Uterus (tissue), 2 donors: Measurements from ENCODE around the gene TMEM131.

ENCODE experiments used
- CTCF ChIP-seq, 4 experiments: fragments of 200-600 bp in 2 of 4; fragments of 450-650 bp in 2 of 4; sonication (generic) in 2 of 4; IDR thresholded peaks; one replicate each; pipeline ENCODE4 v1.5.1; 2016 to 2019; ENCODE audit warnings: antibody characterized with exemption in 4 of 4, mild to moderate bottlenecking in 2 of 4, moderate library complexity in 1 of 4
- POLR2A ChIP-seq, 2 donors: fragments of 450-650 bp; IDR thresholded peaks; one replicate each; pipeline ENCODE4 v1.6.1; 2016; ENCODE audit warnings: antibody characterized with exemption in 2 of 2, mild to moderate bottlenecking in 1 of 2, moderate library complexity in 1 of 2

GRCh38 chr2:97806738-97807618 is 188.8 kb downstream of the TMEM131 start:
- TF ChIP-seq CTCF (IDR thresholded peaks at IDR 0.05): peak; percentile 81 to 92 (median 84)
- no peak for TF ChIP-seq POLR2A (IDR thresholded peaks at IDR 0.05)
